KOPT-K1 (cell line): Measurements from ENCODE around the gene PTPN20.

Source experiments
- H3K27ac ChIP-seq: fragments of 200-600 bp; sonication (generic); 2 replicates; pipeline ENCODE4 v1.5.1; 2016; ENCODE audit warnings: antibody characterized with exemption, mild to moderate bottlenecking, low read depth, low read length; ENCODE audit not compliant: poor library complexity, severe bottlenecking
- H3K36me3 ChIP-seq: fragments of 200-600 bp; sonication (generic); 2 replicates; pipeline ENCODE4 v1.5.1; 2017; ENCODE audit warnings: antibody characterized with exemption, mild to moderate bottlenecking, low read length, moderate library complexity; ENCODE audit not compliant: insufficient read depth
- H3K9me3 ChIP-seq: fragments of 200-600 bp; sonication (generic); 2 replicates; pipeline ENCODE4 v1.5.1; 2017; ENCODE audit warnings: antibody characterized with exemption, low read length, mild to moderate bottlenecking; ENCODE audit not compliant: insufficient read depth, poor library complexity, severe bottlenecking

PTPN20 gene

DNA sequence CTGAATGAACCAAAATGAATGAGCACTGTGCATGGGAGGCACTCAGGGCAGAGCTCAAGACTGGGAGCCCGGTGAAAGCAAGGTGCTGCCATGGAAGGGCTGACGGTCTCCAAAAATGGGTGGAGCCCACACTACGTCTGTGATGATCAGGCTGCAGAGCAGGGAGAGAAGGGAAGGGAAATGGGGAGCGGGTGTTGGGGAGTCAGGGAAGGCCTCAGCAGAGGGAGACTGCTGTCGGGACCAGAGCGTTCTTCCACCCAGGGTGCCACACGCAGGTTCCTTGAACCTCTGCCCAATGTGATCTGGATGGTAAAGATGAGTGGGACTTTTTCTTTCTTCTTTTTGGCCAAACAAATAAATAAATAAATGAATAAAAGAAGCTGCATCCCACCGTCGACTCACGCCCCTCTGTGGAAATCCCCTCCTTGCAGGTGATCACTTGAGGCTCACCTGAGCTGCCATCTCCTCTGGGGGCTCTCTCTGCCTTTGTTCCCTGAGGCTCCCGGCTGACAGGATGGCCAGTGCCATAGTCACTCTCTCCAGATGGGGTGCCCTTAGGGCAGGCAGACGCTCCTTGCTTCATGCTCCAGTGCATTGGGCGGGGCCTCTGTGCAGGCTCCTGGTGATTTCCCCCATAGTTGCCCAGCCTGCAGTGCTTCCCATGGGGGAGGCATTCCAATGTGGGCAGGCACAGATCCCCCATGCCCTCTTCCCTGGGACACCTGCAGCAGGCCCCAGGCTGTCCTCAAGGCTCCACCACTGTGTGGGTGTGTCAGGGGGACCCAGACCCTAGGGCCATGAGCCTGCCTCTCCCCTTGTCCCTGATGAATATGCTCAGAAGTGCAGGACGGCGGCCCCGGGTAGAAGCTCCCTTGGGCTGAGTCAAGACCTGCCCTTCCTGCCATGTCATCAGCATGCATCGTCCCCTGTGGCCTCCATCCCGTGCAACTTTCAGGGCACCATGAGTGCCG lies 131.8 kb downstream of the PTPN20 start:
- Histone ChIP-seq H3K36me3 (no peaks in the 10 kb centered on the region), H3K27ac (no peak overlapping the region), H3K9me3 (no peaks in the 10 kb centered on the region)

DNA sequence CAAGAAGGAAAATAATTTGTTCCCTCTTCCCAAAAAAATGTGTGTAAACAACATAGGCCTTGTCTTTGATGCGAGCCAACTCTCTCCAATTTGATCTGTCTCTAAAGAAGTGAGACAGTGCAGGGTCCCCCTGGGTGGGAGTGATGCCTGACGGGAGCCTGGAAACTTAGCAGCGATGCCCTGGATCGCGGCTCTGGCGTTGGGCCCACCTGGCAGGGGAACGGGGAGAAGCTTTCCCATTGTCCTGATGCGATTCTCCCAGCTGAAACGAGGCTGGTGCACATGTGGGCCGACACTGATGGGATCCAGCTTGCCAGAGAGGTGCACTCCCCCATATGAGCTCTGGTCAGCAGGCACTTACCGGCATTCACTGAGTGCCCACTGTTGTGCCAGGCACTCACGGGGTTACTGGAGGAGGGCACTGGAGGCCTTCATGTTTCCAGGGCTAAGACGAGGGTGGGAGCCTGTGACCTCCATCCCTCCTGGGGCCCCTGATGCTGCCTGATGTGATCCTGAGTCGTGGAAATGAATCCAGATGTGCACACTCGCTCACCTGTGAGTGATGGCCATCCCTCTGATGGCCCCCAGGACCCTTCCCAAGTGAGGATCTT lies 132.8 kb downstream of the PTPN20 start:
- Histone ChIP-seq H3K27ac (no peak overlapping the region), H3K9me3 (no peaks in the 10 kb centered on the region), H3K36me3 (no peaks in the 10 kb centered on the region)

- Histone ChIP-seq H3K36me3 (no peaks in the 10 kb centered on the region), H3K27ac (no peak overlapping the region), H3K9me3 (no peaks in the 10 kb centered on the region)
Measured at GRCh38 chr10:47044741-47045140, 133.5 kb downstream of the PTPN20 start.

- no peak overlapping the region for H3K27ac ChIP-seq
Measured at GRCh38 chr10:47045331-47045861, 134.2 kb downstream of the PTPN20 start.

GRCh38 chr10:47046321-47047126 lies 135.3 kb downstream of the PTPN20 start:
- Histone ChIP-seq H3K27ac (no peak overlapping the region), H3K9me3 (no peaks in the 10 kb centered on the region), H3K36me3 (no peaks in the 10 kb centered on the region)

More at GRCh38 chr10:47045331-47045861, 134.2 kb downstream of the PTPN20 start:
- Histone ChIP-seq H3K9me3 (no peaks in the 10 kb centered on the region), H3K36me3 (no peaks in the 10 kb centered on the region)

- H3K9me3 ChIP-seq: no peaks in the 10 kb centered on the region
- H3K36me3 ChIP-seq: no peaks in the 10 kb centered on the region
- no peak overlapping the region for H3K27ac ChIP-seq
Measured at GRCh38 chr10:47047127-47047504, 135.9 kb downstream of the PTPN20 start.

DNA sequence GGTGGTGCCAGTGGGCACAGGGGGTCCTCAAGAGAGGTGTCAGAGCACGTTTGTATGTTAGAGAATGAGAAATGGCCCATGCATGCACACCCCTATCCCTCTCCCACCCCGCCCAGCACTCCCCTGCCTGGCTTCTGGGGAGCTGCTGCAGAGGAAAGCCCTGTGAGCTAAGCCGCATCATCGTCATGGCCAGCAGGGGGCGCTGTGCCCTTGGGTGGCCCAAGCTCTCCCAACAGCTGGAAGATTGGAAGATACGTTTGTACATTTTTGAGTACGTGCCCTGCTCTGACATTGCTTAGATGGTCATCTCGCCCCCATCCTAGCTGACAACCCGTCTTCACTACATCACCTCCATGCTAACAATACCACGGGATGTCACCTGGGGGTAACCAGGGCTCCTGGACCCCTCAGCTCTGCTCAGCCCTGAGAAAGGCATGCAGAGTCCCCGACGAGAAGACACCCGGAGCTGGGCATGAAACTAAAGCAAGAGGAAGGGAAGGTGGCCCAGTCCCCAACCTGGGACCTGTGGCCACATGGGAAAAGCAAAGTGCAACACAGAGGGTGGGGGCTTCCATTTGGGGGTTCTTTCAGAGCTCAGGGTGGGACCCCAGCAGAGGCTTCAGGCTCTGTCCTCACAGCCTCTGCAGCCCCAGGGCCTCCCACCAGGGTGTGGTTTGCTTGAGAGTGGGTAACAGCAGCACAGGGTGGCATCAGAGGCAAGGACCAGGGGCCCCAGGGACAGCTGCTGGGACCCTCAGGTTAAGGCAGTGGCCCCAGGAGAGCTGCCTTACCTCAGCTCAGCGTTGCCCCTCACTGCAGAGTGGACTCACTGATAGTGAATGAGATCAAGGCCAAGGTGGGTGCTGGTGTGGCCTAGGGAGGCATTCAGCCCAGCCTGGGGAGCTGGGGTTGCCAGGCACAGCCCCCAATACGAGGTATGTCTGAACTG lies 136.6 kb downstream of the PTPN20 start:
- Histone ChIP-seq H3K27ac (peak overlapping the region; percentile 62), H3K9me3 (no peaks in the 10 kb centered on the region), H3K36me3 (no peaks in the 10 kb centered on the region)

- Histone ChIP-seq H3K9me3 (no peaks in the 10 kb centered on the region), H3K36me3 (no peaks in the 10 kb centered on the region), H3K27ac (peak overlapping the region; percentile 62)
Measured at GRCh38 chr10:47048526-47048905, 137.3 kb downstream of the PTPN20 start.

GRCh38 chr10:47049056-47049851 lies 138.0 kb downstream of the PTPN20 start:
- Histone ChIP-seq H3K9me3 (no peaks in the 10 kb centered on the region), H3K27ac (peak overlapping the region; percentile 62), H3K36me3 (no peaks in the 10 kb centered on the region)

DNA sequence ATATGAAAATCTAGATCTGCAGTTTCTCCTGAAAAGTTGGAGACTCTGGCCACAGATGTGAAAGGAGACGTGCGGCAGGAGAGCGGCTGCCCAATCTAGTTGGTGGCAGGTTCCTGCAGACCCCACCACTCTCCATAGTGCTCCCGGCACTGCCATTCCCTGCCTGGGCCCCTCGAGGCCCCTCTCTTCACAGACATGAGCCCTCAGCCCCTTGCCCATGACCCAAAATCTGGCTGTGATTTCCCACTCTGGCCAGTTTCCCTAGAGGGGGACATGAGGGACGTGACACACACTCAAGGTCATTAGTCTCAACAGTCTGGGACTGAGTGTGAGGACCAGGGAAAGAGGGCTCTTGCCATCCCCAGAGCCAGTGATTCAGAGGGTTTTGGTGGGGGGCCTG lies 138.7 kb downstream of the PTPN20 start:
- H3K27ac ChIP-seq: no peak overlapping the region
- H3K9me3 ChIP-seq: no peaks in the 10 kb centered on the region
- H3K36me3 ChIP-seq: no peaks in the 10 kb centered on the region

DNA sequence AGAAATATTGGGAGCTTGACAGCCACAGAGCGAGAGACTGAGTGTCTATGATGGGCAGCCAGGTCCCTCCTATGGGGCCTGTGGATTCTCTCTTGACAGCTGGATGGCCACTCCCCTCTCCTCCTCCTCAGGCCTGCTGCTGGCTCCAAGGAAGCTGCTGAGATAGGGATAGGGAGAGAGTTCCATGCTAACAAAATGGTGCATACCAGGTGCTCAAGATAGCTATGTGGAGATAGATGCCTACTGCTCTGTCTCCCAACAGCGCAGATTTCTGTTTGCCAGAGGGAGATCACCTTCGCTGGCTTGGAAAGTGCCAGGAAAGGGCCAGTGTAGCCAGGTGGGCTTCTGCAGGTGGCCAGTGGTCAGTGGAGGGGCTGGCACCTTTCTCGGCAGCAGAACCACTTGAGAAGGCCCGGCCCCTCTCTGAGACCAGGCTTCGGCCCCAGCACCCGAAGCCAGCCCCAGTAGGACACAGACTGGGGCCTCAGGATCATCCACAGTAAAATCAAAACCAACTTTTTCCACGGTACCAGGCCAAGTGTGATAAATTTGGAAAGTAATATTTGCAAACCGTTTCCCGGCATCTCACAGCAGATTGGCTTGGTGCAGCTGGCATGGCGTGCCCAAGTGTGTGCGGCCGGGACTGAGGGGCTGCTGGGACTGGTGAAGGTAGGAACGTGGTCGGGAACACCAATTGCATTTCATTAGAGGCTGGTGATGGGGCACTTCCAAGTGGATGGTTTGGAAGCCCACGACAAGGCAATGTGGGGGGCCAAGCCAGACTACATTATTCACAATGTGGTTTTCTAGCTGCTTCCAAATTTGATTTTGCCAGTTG lies 139.6 kb downstream of the PTPN20 start:
- no peaks in the 10 kb centered on the region for H3K9me3 ChIP-seq
- H3K27ac ChIP-seq: no peak overlapping the region
- no peaks in the 10 kb centered on the region for H3K36me3 ChIP-seq

DNA sequence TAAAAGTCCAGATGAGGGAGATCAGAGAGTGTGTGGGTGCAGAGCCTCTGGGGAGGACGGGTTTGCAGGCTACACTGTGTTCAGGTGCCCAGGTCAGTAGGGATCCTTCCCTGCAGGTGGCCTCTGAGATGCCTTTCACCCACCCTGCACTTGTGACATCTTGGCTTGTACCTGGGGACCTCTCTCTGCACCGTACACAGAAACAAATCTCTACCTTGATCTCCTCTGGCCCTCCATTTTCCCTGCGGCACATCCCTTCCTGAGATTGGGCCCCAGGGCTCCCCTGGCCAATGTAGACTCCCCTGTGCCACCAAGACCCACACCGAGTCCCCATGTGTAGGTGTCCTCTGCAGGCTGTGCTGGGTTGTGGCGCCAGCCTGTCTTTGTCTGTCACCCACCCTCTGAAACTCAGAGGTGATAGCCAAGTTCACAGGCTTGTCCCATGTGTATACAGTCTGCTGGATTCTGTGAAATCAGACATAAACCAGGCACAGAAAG lies 140.6 kb downstream of the PTPN20 start:
- H3K36me3 ChIP-seq: no peaks in the 10 kb centered on the region
- no peak overlapping the region for H3K27ac ChIP-seq
- no peaks in the 10 kb centered on the region for H3K9me3 ChIP-seq
